ENCODE results near the gene ZNF197.
"Not testable (repeated sequence)": the region's sequence is repeated elsewhere in the genome, so short reads cannot be mapped to it uniquely, and the experiment has no call there.

The ZNF197 gene

DNA sequence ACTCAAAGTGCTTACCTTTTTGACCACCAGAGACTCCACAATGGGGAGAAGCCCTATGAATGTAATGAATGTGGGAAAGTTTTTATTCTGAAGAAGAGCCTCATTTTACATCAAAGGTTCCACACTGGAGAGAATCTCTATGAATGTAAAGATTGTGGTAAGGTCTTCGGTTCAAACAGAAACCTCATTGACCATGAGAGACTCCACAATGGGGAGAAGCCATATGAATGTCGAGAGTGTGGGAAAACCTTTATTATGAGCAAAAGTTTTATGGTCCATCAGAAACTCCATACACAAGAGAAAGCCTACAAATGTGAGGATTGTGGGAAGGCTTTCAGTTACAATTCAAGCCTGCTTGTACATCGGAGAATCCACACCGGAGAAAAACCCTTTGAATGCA is 18.2 kb downstream of the ZNF197 start:
- Mint-ChIP-seq H3K27ac (no peak overlapping the region), H3K4me3 (no peak overlapping the region), H3K9me3 (peaks cover 80% of the 10 kb centered on the region), H3K4me1 (ENCODE audit: low read depth) (peaks cover 3% of the 10 kb centered on the region), H3K27me3 (ENCODE audit: low read depth) (no peaks in the 10 kb centered on the region), H3K36me3 (ENCODE audit: low read depth) (peaks cover 67% of the 10 kb centered on the region)

DNA sequence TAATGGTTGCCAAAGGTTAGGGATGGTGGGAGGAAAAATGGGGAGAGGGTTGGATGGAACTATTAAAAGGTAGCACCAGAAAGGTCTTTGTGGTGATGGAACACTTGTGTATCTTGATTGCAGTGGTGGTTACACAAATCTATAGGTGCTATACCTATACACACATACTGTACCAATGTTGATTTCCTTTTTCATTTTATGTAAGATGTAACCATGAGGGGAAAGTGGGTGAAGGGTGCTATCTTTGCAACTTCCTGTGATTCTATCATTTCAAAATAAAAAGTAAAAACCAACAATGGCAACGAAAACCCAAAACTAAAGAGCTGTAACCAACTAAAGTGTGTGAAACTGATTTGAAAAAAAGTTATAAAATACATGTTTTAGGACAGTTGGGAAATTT is 22.9 kb downstream of the ZNF197 start:
- Mint-ChIP-seq H3K9me3 (peaks cover 57% of the 10 kb centered on the region), H3K27me3 (ENCODE audit: low read depth) (no peaks in the 10 kb centered on the region), H3K36me3 (ENCODE audit: low read depth) (peaks cover 36% of the 10 kb centered on the region), H3K27ac (no peak overlapping the region), H3K4me1 (ENCODE audit: low read depth) (peaks cover 3% of the 10 kb centered on the region), H3K4me3 (peak overlapping the region; percentile 73)

DNA sequence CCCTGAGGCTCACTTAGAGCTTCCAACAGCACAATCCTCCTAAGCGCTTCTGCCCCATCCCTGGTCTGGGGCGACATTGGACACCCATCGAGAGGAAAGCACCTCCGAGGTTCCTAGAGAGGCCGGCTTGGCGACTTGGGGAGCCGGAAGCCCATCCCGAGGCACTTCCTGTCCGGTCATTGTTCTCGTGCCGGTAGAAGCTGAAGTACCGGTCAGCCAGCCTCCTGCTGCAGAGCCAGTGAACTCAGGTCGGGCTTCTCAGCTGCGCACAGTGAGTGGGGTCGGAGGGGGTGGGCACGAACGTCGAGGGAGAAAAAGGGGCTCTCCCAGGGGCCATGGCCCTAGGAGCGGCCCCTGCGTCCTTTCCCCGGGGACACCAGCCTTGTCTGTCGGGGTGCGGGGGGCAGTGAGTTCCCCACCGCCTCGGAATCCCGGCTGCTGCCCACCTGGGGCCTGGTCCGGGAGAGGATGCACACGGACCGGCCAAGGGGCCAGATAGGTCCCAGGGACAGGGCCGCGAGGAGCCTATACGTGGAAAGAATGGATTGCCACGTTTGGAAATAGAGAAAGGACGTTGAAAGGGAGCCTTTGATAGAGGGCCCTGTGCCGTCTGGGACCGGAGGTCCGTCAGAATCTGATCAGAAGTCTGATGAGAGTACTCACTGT is 23.9 kb downstream of the ZNF197 start, which contains the start of gene ZNF35:
TSS of gene ZNF35 (plus strand) at position 169 of the 666 bp plus-strand sequence. CDS start 2,336 bp downstream, outside the sequence.
- Mint-ChIP-seq H3K4me3 (peak within 1 kb of the TSS; percentile 73), H3K4me1 (ENCODE audit: low read depth) (peaks cover 3% of the 10 kb centered on the region), H3K27ac (peak within 1 kb of the TSS; percentile 63), H3K36me3 (ENCODE audit: low read depth) (peaks cover 31% of the 10 kb centered on the region), H3K27me3 (ENCODE audit: low read depth) (no peaks in the 10 kb centered on the region), H3K9me3 (peaks cover 52% of the 10 kb centered on the region)

DNA sequence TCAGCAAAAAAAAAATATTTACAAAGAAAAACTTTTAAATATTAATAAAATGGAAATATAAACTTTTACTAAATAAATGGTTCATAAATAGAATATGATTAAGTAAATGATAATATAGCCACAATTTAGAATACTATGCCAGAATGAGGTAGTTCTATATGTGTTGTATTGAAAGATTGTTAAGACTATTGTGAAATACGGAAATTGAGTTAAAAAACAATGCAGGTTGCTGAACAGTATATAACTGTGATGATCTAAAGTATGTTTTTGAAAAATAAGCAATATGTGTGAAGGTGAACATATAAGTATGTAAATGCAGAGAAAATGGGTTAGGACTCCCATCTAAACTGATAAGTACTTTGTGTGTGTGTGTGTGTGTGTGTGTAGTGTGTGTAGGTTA is 24.9 kb downstream of the ZNF197 start:
- peaks cover 3% of the 10 kb centered on the region for H3K4me1 Mint-ChIP-seq (ENCODE audit: low read depth)
- peaks cover 55% of the 10 kb centered on the region for H3K9me3 Mint-ChIP-seq
- no peak overlapping the region for H3K27ac Mint-ChIP-seq
- H3K4me3 Mint-ChIP-seq = no peak overlapping the region
- H3K36me3 Mint-ChIP-seq (ENCODE audit: low read depth) = peaks cover 37% of the 10 kb centered on the region
- H3K27me3 Mint-ChIP-seq (ENCODE audit: low read depth) = no peaks in the 10 kb centered on the region

DNA sequence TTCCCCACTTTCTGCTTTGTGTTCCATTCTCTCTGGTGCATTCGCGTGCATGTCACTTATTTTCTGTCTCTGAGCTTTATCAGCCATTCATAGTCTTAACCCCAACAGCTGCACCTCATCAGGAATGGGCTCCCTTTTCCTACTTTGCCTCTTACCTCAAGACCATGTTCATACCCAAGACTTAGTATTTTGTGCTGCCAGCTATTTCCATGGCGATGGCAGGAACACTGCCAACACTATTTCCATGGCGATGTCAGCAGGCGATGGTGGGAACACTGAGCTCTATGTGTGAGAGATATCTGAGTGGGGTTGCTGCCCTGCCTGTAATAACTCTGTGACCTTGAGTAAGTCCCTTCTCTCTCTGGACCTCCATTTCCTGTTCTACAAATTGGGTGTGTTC is 29.2 kb downstream of the ZNF197 start:
- Mint-ChIP-seq H3K4me1 (ENCODE audit: low read depth) (no peaks in the 10 kb centered on the region), H3K4me3 (no peak overlapping the region), H3K27ac (no peak overlapping the region), H3K36me3 (ENCODE audit: low read depth) (peaks cover 49% of the 10 kb centered on the region), H3K27me3 (ENCODE audit: low read depth) (no peaks in the 10 kb centered on the region), H3K9me3 (peaks cover 50% of the 10 kb centered on the region)

DNA sequence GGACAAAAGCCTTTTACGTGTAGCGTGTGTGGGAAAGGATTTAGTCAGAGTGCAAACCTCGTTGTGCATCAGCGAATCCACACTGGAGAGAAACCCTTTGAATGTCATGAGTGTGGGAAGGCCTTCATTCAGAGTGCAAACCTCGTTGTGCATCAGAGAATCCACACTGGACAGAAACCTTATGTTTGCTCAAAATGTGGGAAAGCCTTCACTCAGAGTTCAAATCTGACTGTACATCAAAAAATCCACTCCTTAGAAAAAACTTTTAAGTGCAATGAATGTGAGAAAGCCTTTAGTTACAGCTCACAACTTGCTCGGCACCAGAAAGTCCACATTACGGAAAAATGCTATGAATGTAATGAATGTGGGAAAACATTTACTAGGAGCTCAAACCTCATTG is 34.2 kb downstream of the ZNF197 start:
- Mint-ChIP-seq H3K4me1 (ENCODE audit: low read depth) (no peaks in the 10 kb centered on the region), H3K27me3 (ENCODE audit: low read depth) (no peaks in the 10 kb centered on the region), H3K27ac (no peak overlapping the region), H3K36me3 (ENCODE audit: low read depth) (peaks cover 47% of the 10 kb centered on the region), H3K4me3 (no peak overlapping the region), H3K9me3 (peaks cover 62% of the 10 kb centered on the region)

DNA sequence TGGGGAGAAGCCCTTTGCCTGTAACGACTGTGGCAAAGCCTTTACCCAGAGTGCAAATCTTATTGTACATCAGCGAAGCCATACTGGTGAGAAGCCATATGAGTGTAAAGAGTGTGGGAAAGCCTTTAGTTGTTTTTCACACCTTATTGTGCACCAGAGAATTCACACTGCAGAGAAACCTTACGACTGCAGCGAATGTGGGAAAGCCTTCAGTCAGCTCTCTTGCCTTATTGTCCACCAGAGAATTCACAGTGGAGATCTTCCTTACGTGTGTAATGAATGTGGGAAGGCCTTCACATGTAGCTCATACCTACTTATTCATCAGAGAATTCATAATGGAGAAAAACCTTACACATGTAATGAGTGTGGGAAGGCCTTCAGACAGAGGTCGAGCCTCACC is 34.6 kb downstream of the ZNF197 start:
- Mint-ChIP-seq H3K36me3 (ENCODE audit: low read depth) (peaks cover 43% of the 10 kb centered on the region), H3K27ac (no peak overlapping the region), H3K9me3 (peaks cover 63% of the 10 kb centered on the region), H3K27me3 (ENCODE audit: low read depth) (no peaks in the 10 kb centered on the region), H3K4me1 (ENCODE audit: low read depth) (no peaks in the 10 kb centered on the region), H3K4me3 (no peak overlapping the region)

DNA sequence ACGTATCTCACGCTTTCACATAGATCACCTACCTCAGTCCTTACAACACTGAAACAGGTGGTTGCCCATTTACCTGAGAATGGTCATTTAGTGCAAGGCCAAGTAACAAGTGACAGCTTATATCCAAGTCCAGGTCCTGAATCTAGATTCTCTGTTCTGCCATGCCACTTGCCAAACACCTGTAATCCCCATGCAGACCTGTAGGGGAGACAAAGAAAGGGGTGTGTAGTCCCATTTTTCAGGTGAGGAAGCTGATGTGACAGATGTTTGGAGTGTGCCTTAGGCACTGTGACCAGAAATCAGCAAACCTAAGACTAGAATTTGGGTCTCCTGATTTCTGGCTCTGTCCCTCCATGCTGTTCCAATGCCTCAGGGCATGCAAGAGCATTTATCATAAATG is 36.4 kb downstream of the ZNF197 start:
- Mint-ChIP-seq H3K4me3 (no peak overlapping the region), H3K4me1 (ENCODE audit: low read depth) (no peaks in the 10 kb centered on the region), H3K9me3 (peaks cover 70% of the 10 kb centered on the region), H3K36me3 (ENCODE audit: low read depth) (peaks cover 37% of the 10 kb centered on the region), H3K27ac (no peak overlapping the region), H3K27me3 (ENCODE audit: low read depth) (no peaks in the 10 kb centered on the region)

DNA sequence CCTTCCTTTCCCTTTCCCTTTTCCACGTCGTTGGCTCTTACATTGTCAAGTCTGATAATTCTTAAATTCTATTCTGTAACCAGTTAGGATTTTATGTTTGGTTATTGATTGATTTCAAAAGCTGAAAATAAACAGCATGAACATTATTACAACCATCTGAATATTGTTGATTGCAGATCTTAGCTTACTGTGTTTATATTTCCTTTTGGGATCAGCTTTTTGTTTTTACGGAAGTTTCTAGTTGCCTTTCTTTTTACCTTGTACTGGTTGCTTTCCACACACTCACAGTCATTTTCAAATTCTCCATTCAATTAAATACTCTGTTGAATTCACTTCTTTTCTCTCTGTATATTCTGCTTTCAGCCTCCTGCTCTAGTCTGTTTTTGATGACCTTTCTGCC is 40.3 kb downstream of the ZNF197 start:
- Mint-ChIP-seq H3K4me3 (no peak overlapping the region), H3K9me3 (peaks cover 38% of the 10 kb centered on the region), H3K27ac (no peak overlapping the region), H3K36me3 (ENCODE audit: low read depth) (peaks cover 5% of the 10 kb centered on the region), H3K27me3 (ENCODE audit: low read depth) (no peaks in the 10 kb centered on the region), H3K4me1 (ENCODE audit: low read depth) (no peaks in the 10 kb centered on the region)

DNA sequence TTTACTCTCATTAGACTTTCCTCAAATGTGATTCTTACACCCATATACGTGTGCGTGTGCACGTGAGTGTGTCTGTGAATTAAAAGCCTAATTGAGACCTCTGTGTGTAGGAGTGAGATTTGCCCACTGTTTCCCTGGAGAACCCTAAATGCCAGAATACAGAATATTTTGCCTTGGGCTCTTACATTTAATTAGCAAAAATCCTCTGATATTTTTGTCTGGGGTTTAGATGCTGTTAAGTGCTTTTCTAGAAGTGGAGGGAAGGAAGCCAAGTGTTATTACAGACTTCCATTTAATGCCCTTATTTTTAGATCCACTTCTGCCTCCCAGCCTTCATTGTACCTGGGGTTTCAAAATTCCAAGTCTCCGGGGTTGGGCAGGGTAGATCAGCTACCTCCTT is 41.5 kb downstream of the ZNF197 start:
- peaks cover 31% of the 10 kb centered on the region for H3K9me3 Mint-ChIP-seq
- H3K27ac Mint-ChIP-seq = no peak overlapping the region
- no peaks in the 10 kb centered on the region for H3K27me3 Mint-ChIP-seq (ENCODE audit: low read depth)
- no peaks in the 10 kb centered on the region for H3K4me1 Mint-ChIP-seq (ENCODE audit: low read depth)
- H3K4me3 Mint-ChIP-seq = no peak overlapping the region
- H3K36me3 Mint-ChIP-seq (ENCODE audit: low read depth) = peaks cover 5% of the 10 kb centered on the region

DNA sequence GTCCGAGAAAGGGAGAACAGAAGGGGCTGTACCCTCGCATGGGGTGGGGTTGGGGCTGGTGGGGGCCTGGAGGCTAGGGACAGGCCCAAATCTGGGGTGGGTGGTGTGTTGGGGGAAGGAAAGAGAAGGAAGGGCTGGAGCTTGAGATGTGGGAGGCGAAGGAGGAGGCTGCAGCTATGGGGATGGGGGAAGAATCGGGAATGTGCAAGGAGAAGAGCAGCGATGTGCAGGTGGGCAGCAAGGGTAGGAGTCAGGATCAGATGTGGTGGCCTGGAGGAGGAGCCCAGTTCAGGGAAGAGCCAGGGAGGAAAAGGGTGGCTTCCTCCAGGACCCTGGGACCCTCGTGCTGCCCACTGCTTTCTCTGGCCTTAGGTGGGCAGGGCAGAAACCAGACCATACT is 44.9 kb downstream of the ZNF197 start:
- Mint-ChIP-seq H3K27me3 (ENCODE audit: low read depth) (no peaks in the 10 kb centered on the region), H3K27ac (no peak overlapping the region), H3K4me1 (ENCODE audit: low read depth) (no peaks in the 10 kb centered on the region), H3K4me3 (no peak overlapping the region), H3K36me3 (ENCODE audit: low read depth) (no peaks in the 10 kb centered on the region), H3K9me3 (peaks cover 30% of the 10 kb centered on the region)

DNA sequence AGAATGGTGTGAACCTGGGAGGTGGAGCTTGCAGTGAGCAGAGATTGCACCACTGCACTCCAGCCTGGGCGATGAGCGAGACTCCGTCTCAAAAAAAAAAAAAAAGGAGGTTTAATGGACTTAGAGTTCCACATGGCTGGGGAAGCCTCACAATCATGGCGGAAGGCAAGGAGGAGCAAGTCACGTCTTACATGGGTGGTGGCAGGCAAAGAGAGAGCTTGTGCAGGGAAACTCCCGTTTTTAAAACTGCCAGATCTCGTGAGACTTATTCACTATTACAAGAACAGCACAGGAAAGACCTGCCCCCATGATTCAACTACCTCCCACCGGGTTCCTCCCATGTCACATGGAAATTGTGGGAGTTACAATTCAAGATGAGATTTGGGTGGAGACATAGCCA is 48.6 kb downstream of the ZNF197 start:
- not testable (repeated sequence) for H3K4me3 Mint-ChIP-seq; H3K36me3 Mint-ChIP-seq (ENCODE audit: low read depth); H3K27me3 Mint-ChIP-seq (ENCODE audit: low read depth); H3K27ac Mint-ChIP-seq; H3K4me1 Mint-ChIP-seq (ENCODE audit: low read depth)
- H3K9me3 Mint-ChIP-seq = peaks cover 18% of the 10 kb centered on the region

DNA sequence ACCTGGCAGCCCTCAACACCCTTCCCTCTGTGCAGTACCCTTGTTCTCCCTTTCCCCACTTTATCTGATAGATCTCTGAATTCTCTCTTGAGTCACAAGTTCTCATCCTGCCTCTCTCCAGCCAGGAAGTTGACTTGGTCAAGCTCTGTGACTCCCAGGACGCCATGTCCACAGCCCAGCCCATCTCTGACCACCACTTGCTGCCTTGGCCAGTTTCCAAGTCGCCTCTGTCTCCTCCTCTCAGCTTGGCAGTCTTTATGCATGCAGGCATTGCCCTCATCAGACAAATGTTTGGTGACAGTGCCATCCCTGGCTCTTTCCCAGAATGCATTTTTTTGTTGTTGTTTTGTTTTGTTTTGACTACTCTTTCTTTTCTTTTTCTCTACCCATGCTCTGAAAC is 49.4 kb downstream of the ZNF197 start:
- H3K4me1 Mint-ChIP-seq (ENCODE audit: low read depth) = no peaks in the 10 kb centered on the region
- H3K27ac Mint-ChIP-seq = no peak overlapping the region
- peaks cover 18% of the 10 kb centered on the region for H3K9me3 Mint-ChIP-seq
- H3K4me3 Mint-ChIP-seq = no peak overlapping the region
- no peaks in the 10 kb centered on the region for H3K36me3 Mint-ChIP-seq (ENCODE audit: low read depth)
- H3K27me3 Mint-ChIP-seq (ENCODE audit: low read depth) = no peaks in the 10 kb centered on the region

DNA sequence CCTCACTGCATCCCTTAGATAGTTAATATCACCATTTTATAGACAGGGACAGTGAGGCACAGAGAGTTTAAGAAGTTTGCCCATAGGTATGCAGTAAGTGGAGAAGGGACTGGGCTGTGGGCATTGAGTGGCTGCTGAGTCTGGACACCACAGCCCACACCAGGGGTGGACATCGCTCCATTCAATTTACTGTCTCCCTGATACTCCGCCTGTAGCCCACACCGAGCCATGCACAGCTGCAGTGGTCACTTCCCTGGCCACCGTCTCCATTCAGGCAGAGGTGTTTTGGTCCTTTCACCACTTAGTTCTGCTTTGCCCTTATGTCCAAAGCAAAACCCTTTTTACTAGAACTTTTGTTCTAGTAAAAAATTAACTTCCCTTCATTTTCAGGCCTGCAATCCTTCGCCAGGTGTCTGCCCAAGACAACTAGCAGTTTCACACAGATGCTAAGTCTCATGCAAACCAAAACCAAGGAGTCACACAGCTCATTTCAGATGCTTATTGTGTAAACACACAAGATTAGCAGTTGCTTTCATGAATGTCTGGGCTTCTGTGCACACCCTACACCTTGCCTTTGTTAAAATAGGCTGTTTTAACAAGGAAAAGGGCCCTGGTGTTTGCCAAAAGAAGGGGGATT is 53.8 kb downstream of the ZNF197 start:
- peaks cover 6% of the 10 kb centered on the region for H3K36me3 Mint-ChIP-seq (ENCODE audit: low read depth)
- H3K27ac Mint-ChIP-seq = no peak overlapping the region
- H3K9me3 Mint-ChIP-seq = peaks cover 34% of the 10 kb centered on the region
- no peaks in the 10 kb centered on the region for H3K27me3 Mint-ChIP-seq (ENCODE audit: low read depth)
- no peaks in the 10 kb centered on the region for H3K4me1 Mint-ChIP-seq (ENCODE audit: low read depth)
- no peak overlapping the region for H3K4me3 Mint-ChIP-seq

DNA sequence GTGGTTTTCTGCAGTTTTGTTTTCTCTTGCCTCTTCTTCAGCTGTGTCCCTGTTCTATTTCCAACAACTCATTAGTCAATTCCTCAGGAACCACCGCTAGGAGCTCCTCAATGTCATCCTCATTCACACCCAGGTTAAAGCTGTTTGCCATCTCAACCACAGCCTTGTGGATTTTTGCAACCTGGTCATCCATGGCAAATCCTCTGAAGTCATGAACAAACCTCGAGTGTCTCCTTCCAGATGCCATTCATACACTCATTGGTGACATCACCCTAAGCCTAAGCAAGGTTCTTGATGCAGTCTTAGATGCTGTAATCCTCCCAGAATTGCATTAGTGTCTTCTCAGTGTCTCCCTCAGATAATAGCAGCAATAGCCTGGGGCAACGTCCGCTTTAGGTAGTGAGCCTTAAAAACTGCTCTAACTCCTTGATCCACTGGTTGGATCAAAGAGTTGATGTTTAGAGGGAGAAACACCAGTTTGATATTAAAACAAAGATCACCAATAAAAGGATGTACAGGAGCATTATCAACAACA is 56.2 kb downstream of the ZNF197 start:
- Mint-ChIP-seq H3K36me3 (ENCODE audit: low read depth) (peaks cover 12% of the 10 kb centered on the region), H3K4me3 (no peak overlapping the region), H3K27me3 (ENCODE audit: low read depth) (peaks cover 17% of the 10 kb centered on the region), H3K4me1 (ENCODE audit: low read depth) (peaks cover 6% of the 10 kb centered on the region), H3K27ac (no peak overlapping the region), H3K9me3 (peaks cover 46% of the 10 kb centered on the region)

Measured in T-helper 1 cell treated with Interleukin-12 subunit alpha and Interleukin-12 subunit beta and Interleukin-4 antibody, amounts not matched to agents 30 μg/mL and 1 μg/mL, for 36 hours (primary cell).